Heart left ventricle (tissue), 16 donors: ENCODE data around the gene PCNT. TPM values are rescaled to one million over a fixed set of nuclear protein-coding genes. Genes with fewer than 3 reads are reported as not detected.
A peak's percentile ranks its signal among the peaks of the same experiment; 100 is the strongest.

Source experiments
- ATAC-seq, 4 donors: fragments of 200-7000 bp; cut with Tn5 transposase; one replicate each; pipeline ENCODE4 v1.9.1; 2020 to 2022; ENCODE audit warnings: moderate library complexity in 4 of 4, mild to moderate bottlenecking in 3 of 4, moderate number of reproducible peaks in 1 of 4
- DNase-seq, 5 donors: peaks; one replicate each; pipeline ENCODE4 v3.0.0-alpha.2; 2020
- H3K27ac ChIP-seq, 12 donors: fragments of 200-600 bp; sonication (generic) in 4 of 12; one replicate each; pipeline versions ENCODE4 v1.5.0 to v1.8.0; 2016 to 2022; ENCODE audit warnings: mild to moderate bottlenecking in 2 of 12
- H3K27me3 ChIP-seq, 9 donors: fragments of 200-600 bp; sonication (generic) in 2 of 9; one replicate each; pipeline versions ENCODE4 v1.5.1 to v1.8.0; 2016 to 2022; ENCODE audit warnings: mild to moderate bottlenecking in 3 of 9
- H3K36me3 ChIP-seq, 9 donors: fragments of 200-600 bp; sonication (generic) in 2 of 9; one replicate each; pipeline versions ENCODE4 v1.5.0 to v1.8.0; 2018 to 2022; ENCODE audit warnings: mild to moderate bottlenecking in 2 of 9
- H3K4me1 ChIP-seq, 12 donors: fragments of 200-600 bp; sonication (generic) in 4 of 12; one replicate each; pipeline versions ENCODE4 v1.5.0 to v1.8.0; 2016 to 2022; ENCODE audit warnings: mild to moderate bottlenecking in 3 of 12
- H3K4me3 ChIP-seq, 12 donors: fragments of 200-600 bp; sonication (generic) in 4 of 12; one replicate each; pipeline versions ENCODE4 v1.5.0 to v1.8.0; 2017 to 2022; ENCODE audit warnings: mild to moderate bottlenecking in 9 of 12, moderate library complexity in 4 of 12
- H3K9me3 ChIP-seq, 12 donors: fragments of 200-600 bp; sonication (generic) in 4 of 12; one replicate each; pipeline versions ENCODE4 v1.5.0 to v1.8.0; 2016 to 2022; ENCODE audit warnings: mild to moderate bottlenecking in 1 of 12
- POLR2A ChIP-seq, 2 donors: fragments of 450-650 bp; IDR thresholded peaks; one replicate each; pipeline ENCODE4 v1.6.1; 2017; ENCODE audit warnings: antibody characterized with exemption in 2 of 2, mild to moderate bottlenecking in 2 of 2, moderate library complexity in 2 of 2
- WGBS, 4 donors: extraction: QIAGEN DNeasy Blood & Tissue Kit in 2 of 4; methylation state at CpG; one replicate each; pipeline versions ENCODE4 v1.1.5 to v1.1.7; 2013 to 2018; 5-methylcytosine and 5-hydroxymethylcytosine counted together
- intact Hi-C, 10 donors: fragments of 100-400 bp; cut with DNase I; formaldehyde crosslinking; loops; one replicate each; pipeline versions ENCODE4 v1.11.1 to v1.14.2; 2022
- polyA plus RNA-seq, 2 donors: library from polyadenylated mRNA; stranded (reverse); fragments of 200-250 nt; gene quantifications; one replicate each; pipeline ENCODE4 v1.2.3, GENCODE V29; 2013
- total RNA-seq, 9 donors: library from RNA; depleted of rRNA in 2 of 9; stranded (reverse); fragments of >200 nt in 2 of 9; fragmentation: NEBNext Ultra II Directional in 3 of 9; extraction: Animal tissue kit (Norgen Biotek cat#: 25700) in 3 of 9; gene quantifications; one replicate each; pipeline versions ENCODE4 v1.1.0 to v1.2.4, GENCODE V29; 2016 to 2023
- TF ChIP-seq, protein P1 (sequence below), 12 donors: fragments of 200-600 bp; sonication (generic) in 4 of 12; IDR thresholded peaks; one replicate each; pipeline versions ENCODE4 v1.5.0 to v1.8.0; 2018 to 2022; ENCODE audit warnings: antibody characterized with exemption in 12 of 12, mild to moderate bottlenecking in 5 of 12
- donor health status: ischemic (EF 13 %, LVEDD 7.1; RV severe dilation, severe dysfunction).
- donor health status: healthy with polysubstance abuse.
- donor health status: DM: no; HTN: yes; CAD: no.
- donor health status: DM: no; HTN: no; CAD: no.
- donor health status: ischemic (EF 25% LVEDD 6.9; RV normal size, moderate dysfunction).
- donor health status: ischemic (EF 25% LVEDD 5.7; RV mildly dilated, moderate dysfunction).
- donor health status: healthy.
- donor health status: DM: yes; HTN: yes; CAD: no.
- donor health status: ischemic (EF 35%, LVEDD 5.7; RV mildly dilated, moderate dysfunction).
- donor health status: nonischemic (EF 11% LVEDD 7.7; RV severe dilation, severe dysfunction).
- donor health status: DM: yes; HTN: yes; CAD: no.
- donor health status: PGD.
- donor health status: ischemic (EF 29% LVEDD 5.4; RV normal size, mild dysfunction).
- donor health status: nonischemic (EF 23%, LVEDD 6.1; RV moderate dilation, normal function).

The PCNT gene
- total and polyA plus RNA-seq, 11 donors = 17.0 to 73.0 (median 36.7) TPM

DNA sequence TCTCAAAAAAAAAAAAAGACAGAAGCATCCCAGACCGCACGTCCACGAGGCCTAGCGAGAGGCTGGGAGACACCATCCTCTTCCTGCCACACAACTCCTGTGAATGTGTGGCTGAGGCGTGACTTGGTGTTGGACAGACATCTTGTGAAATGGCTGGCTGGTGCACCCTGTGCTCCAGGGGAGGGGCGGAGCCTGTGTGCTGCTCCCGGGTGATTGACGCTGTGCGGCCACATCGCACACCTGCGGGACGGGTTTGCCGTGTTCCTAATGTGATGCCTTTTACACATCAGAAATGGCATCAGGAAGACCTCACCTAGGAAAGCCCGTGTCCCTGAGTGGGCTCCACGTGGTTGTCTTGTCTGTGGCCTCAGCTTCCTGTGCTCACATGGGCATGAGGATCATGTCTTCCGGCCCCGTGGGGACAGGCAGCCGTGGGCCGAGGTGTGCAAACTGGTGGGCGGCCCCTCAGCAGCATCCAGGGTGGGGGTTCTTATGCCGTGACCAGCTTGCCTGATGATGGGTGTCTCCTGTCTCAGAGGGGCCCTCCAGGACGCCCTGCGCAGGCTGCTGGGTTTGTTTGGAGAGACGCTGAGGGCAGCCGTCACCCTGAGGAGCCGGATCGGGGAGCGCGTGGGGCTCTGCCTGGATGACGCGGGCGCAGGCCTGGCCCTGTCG, 64.4 kb downstream of the PCNT start:
- Histone ChIP-seq H3K36me3 (peaks cover 0 to 87% (median 61%) of the 10 kb centered on the region in 9 donors), H3K9me3 (no peaks in the 10 kb centered on the region), H3K4me3 (no peak overlapping the region), H3K4me1 (peaks cover 0 to 3% (median 0%) of the 10 kb centered on the region in 12 donors), H3K27me3 (no peaks in the 10 kb centered on the region), H3K27ac (no peak overlapping the region)
- TF ChIP-seq, protein P1, sequence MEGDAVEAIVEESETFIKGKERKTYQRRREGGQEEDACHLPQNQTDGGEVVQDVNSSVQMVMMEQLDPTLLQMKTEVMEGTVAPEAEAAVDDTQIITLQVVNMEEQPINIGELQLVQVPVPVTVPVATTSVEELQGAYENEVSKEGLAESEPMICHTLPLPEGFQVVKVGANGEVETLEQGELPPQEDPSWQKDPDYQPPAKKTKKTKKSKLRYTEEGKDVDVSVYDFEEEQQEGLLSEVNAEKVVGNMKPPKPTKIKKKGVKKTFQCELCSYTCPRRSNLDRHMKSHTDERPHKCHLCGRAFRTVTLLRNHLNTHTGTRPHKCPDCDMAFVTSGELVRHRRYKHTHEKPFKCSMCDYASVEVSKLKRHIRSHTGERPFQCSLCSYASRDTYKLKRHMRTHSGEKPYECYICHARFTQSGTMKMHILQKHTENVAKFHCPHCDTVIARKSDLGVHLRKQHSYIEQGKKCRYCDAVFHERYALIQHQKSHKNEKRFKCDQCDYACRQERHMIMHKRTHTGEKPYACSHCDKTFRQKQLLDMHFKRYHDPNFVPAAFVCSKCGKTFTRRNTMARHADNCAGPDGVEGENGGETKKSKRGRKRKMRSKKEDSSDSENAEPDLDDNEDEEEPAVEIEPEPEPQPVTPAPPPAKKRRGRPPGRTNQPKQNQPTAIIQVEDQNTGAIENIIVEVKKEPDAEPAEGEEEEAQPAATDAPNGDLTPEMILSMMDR (IDR thresholded peaks at IDR 0.05) = no peak
- no peak for TF ChIP-seq POLR2A (IDR thresholded peaks at IDR 0.05)
- intact Hi-C loops = no loop called here
- 93 to 96% (median 94%) methylated on average over 21 to 33 of the region's 33 CpGs for WGBS, 4 donors
- ATAC-seq (peak in 1 of 4 donors; percentile 9), DNase-seq (peak in 1 of 5 donors; percentile 54)

DNA sequence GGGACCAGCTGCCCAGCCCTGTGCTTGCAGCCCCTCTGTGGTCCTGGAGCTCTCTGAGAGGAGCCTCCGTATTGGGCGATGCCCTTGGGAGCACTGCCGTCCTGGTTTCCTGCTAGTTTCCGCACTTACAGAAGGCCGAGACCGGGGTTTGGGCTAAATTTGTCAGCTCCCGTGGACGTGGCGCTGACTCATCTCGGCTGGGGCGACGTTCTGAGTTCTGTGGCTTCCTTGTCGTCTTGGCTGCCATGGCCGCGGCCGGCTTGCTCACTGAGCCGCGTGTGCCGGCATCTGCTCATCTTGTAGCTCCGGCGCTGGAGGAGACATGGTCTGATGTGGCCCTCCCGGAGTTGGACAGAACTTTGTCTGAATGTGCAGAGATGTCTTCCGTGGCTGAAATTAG, 64.9 kb downstream of the PCNT start:
- ATAC-seq (no peak), DNase-seq (no peak)
- 91 to 94% (median 93%) methylated on average over 19 to 23 of the region's 23 CpGs for WGBS, 4 donors

DNA sequence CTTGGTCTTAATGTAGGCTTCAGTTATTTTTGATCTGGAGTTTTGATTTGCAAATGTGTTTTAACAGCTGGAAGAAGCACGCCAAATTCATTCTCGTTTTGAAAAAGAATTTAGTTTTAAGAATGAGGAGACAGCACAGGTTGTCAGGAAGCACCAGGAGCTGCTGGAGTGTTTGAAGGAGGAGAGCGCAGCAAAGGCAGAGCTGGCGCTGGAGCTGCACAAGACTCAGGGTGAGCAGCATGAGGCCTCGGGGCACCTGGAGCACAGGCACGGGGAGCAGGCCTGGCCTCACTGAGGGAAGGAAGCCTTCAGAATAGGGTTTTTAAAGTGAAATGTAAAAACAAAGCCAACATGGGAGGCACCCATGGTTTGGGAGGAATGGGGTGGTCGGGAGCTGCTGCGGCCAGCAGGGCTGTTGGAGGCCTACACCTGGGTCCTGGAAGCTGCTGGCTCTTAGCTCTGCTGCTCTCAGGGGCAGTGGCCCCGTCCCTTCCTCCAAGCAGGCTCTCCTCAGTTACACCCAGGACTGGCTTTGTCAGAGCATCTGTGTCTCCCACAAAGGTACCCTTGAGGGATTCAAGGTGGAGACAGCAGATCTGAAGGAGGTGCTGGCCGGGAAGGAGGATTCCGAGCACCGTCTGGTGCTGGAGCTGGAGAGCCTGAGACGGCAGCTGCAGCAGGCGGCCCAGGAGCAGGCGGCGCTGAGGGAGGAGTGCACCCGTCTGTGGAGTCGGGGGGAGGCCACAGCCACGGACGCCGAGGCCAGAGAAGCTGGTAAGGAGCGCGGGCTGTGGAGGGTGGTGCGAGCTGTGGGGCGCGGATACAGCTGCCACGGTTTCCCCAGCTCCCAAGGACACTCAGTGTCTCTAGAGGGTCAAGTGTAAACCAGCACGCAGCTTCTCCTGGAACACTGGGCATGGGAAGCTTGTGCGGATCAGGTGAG, 66.9 kb downstream of the PCNT start:
- intact Hi-C loops = no loop called here
- Histone ChIP-seq H3K27ac (no peak overlapping the region), H3K36me3 (peaks cover 0 to 84% (median 65%) of the 10 kb centered on the region in 9 donors), H3K27me3 (no peaks in the 10 kb centered on the region), H3K9me3 (no peaks in the 10 kb centered on the region), H3K4me1 (peaks cover 0 to 8% (median 0%) of the 10 kb centered on the region in 12 donors), H3K4me3 (no peak overlapping the region)
- TF ChIP-seq, protein P1 (IDR thresholded peaks at IDR 0.05) = no peak
- no peak for TF ChIP-seq POLR2A (IDR thresholded peaks at IDR 0.05)
- ATAC-seq (no peak), DNase-seq (peak in 1 of 5 donors; percentile 43)
- 91 to 98% (median 95%) methylated on average over 28 to 29 of the region's 29 CpGs for WGBS, 4 donors

More for the DNA sequence above, 64.9 kb downstream of the PCNT start:
- H3K9me3 ChIP-seq = no peaks in the 10 kb centered on the region
- intact Hi-C loops = no loop called here
- peaks cover 0 to 8% (median 0%) of the 10 kb centered on the region in 12 donors for H3K4me1 ChIP-seq
- no peak overlapping the region for H3K4me3 ChIP-seq
- H3K27me3 ChIP-seq = no peaks in the 10 kb centered on the region
- TF ChIP-seq, protein P1 (IDR thresholded peaks at IDR 0.05) = no peak
- H3K27ac ChIP-seq = no peak overlapping the region
- H3K36me3 ChIP-seq = peaks cover 0 to 87% (median 66%) of the 10 kb centered on the region in 9 donors

DNA sequence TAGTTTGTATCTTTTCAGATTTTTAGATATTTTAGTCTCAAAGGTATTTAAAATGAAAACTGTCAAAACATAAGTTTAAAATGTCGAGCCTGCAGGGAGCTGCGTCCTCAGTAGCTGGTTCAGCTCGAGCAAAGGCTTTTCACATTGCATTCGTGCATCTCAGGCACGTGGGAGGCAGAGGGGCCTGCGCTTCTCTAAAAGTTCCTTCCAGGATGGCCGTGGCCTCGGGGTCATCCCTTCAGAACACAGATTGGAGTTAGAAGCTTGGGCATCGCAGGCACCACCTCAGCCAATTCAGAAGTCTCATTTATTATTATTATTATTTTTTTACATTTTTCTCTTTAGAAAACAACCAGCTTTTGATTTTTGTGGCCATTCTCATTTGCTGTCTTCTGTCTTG, 67.8 kb downstream of the PCNT start:
- TF ChIP-seq POLR2A (IDR thresholded peaks at IDR 0.05) = no peak
- TF ChIP-seq, protein P1 (IDR thresholded peaks at IDR 0.05) = no peak
- intact Hi-C loops = no loop called here
- Histone ChIP-seq H3K4me3 (no peak overlapping the region), H3K4me1 (peaks cover 0 to 8% (median 0%) of the 10 kb centered on the region in 12 donors), H3K27me3 (no peaks in the 10 kb centered on the region), H3K9me3 (no peaks in the 10 kb centered on the region), H3K27ac (no peak overlapping the region), H3K36me3 (peaks cover 0 to 81% (median 63%) of the 10 kb centered on the region in 9 donors)
- DNase-seq (peak in 1 of 5 donors; percentile 22), ATAC-seq (no peak)
- WGBS, 4 donors = 84 to 91% (median 87%) methylated on average over 9 of the region's 9 CpGs
